Measurements from ENCODE around the gene PCDHB2. TPM values are rescaled to one million over a fixed set of nuclear protein-coding genes. Genes with fewer than 3 reads are reported as not detected.
"Not testable (repeated sequence)": the region's sequence is repeated elsewhere in the genome, so short reads cannot be mapped to it uniquely, and the experiment has no call there.

The PCDHB2 gene
- total RNA-seq, 4 donors from 2014 or later: 0.53 to 2.3 (median 0.97) TPM

DNA sequence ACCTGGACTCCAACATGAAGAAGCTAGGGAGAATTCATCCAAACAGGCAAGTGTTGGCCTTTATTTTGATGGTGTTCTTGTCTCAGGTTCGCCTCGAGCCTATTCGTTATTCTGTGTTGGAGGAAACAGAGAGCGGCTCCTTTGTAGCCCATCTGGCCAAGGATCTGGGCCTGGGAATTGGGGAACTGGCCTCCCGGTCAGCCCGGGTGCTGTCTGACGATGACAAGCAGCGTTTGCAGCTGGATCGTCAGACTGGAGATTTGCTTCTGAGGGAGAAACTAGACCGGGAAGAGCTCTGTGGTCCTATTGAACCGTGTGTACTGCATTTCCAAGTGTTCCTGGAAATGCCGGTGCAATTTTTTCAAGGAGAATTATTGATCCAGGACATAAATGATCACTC lies 27.6 kb downstream of the PCDHB2 start:
- no peak for DNase-seq
- no peak overlapping the region for H3K27ac ChIP-seq
- 46 to 63% methylated on average over 6 to 8 of the region's 12 CpGs for WGBS, 2 donors
- intact Hi-C loops (cut with DNase I): no loop called here
- no peak for TF ChIP-seq POLR2A (IDR thresholded peaks at IDR 0.05)
- TF ChIP-seq, protein P1, sequence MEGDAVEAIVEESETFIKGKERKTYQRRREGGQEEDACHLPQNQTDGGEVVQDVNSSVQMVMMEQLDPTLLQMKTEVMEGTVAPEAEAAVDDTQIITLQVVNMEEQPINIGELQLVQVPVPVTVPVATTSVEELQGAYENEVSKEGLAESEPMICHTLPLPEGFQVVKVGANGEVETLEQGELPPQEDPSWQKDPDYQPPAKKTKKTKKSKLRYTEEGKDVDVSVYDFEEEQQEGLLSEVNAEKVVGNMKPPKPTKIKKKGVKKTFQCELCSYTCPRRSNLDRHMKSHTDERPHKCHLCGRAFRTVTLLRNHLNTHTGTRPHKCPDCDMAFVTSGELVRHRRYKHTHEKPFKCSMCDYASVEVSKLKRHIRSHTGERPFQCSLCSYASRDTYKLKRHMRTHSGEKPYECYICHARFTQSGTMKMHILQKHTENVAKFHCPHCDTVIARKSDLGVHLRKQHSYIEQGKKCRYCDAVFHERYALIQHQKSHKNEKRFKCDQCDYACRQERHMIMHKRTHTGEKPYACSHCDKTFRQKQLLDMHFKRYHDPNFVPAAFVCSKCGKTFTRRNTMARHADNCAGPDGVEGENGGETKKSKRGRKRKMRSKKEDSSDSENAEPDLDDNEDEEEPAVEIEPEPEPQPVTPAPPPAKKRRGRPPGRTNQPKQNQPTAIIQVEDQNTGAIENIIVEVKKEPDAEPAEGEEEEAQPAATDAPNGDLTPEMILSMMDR (IDR thresholded peaks at IDR 0.05): no peak
- H3K4me3 ChIP-seq: peak overlapping the region in 3 of 4 donors; percentile 13 to 47 (median 31)
- H3K36me3 ChIP-seq: no peaks in the 10 kb centered on the region
- H3K27me3 ChIP-seq: peaks cover 0 to 14% (median 0%) of the 10 kb centered on the region in 4 donors
- peaks cover 0 to 41% (median 12%) of the 10 kb centered on the region in 3 donors for H3K9me3 ChIP-seq
- no peaks in the 10 kb centered on the region for H3K4me1 ChIP-seq

DNA sequence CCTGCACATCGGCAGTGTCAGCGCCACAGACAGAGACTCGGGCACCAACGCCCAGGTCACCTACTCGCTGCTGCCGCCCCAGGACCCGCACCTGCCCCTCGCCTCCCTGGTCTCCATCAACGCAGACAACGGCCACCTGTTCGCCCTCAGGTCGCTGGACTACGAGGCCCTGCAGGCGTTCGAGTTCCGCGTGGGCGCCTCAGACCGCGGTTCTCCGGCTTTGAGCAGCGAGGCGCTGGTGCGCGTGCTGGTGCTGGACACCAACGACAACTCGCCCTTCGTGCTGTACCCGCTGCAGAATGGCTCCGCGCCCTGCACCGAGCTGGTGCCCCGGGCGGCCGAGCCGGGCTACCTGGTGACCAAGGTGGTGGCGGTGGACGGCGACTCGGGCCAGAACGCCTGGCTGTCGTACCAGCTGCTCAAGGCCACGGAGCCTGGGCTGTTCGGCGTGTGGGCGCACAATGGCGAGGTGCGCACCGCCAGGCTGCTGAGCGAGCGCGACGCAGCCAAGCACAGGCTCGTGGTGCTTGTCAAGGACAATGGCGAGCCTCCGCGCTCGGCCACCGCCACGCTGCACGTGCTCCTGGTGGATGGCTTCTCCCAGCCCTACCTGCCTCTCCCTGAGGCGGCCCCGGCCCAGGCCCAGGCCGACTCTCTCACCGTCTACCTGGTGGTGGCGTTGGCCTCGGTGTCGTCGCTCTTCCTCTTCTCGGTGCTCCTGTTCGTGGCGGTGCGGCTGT lies 29.2 kb downstream of the PCDHB2 start:
- DNase-seq; H3K27ac ChIP-seq; H3K4me1 ChIP-seq; H3K36me3 ChIP-seq; intact Hi-C loops (cut with DNase I); H3K4me3 ChIP-seq: not testable (repeated sequence)
- Histone ChIP-seq H3K27me3 (peaks cover 0 to 14% (median 0%) of the 10 kb centered on the region in 4 donors), H3K9me3 (peaks cover 0 to 42% (median 12%) of the 10 kb centered on the region in 3 donors)
- 44 to 57% methylated on average over 13 to 14 of the region's 73 CpGs for WGBS, 2 donors

DNA sequence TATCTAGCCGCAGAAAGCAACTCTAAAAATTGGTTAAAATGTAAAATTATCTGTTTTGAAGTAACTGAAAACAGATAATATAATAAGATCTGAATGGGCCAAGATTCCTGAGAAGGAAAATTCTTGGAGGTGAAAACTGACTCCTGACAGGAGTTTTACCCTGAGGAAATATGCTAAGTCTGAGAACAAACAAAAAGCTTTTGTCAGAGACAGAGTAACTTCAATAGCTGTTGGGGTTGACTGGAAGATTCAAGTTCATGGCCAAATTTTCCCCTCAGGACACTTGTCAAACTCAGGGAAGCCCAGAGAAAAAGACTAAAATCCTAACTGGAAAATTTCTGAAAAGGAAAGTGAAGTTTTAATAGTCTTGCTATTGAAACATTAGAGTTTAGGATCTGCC lies 32.9 kb downstream of the PCDHB2 start:
- intact Hi-C loops (cut with DNase I): no loop called here
- no peak overlapping the region for H3K27ac ChIP-seq
- DNase-seq: no peak
- 80 to 90% methylated on average over 1 of the region's 1 CpG for WGBS, 2 donors
- peaks cover 0 to 40% (median 12%) of the 10 kb centered on the region in 3 donors for H3K9me3 ChIP-seq
- H3K4me3 ChIP-seq: no peak overlapping the region
- no peaks in the 10 kb centered on the region for H3K4me1 ChIP-seq
- TF ChIP-seq, protein P1 (IDR thresholded peaks at IDR 0.05): no peak
- no peak for TF ChIP-seq POLR2A (IDR thresholded peaks at IDR 0.05)
- H3K36me3 ChIP-seq: no peaks in the 10 kb centered on the region
- peaks cover 0 to 7% (median 0%) of the 10 kb centered on the region in 4 donors for H3K27me3 ChIP-seq

DNA sequence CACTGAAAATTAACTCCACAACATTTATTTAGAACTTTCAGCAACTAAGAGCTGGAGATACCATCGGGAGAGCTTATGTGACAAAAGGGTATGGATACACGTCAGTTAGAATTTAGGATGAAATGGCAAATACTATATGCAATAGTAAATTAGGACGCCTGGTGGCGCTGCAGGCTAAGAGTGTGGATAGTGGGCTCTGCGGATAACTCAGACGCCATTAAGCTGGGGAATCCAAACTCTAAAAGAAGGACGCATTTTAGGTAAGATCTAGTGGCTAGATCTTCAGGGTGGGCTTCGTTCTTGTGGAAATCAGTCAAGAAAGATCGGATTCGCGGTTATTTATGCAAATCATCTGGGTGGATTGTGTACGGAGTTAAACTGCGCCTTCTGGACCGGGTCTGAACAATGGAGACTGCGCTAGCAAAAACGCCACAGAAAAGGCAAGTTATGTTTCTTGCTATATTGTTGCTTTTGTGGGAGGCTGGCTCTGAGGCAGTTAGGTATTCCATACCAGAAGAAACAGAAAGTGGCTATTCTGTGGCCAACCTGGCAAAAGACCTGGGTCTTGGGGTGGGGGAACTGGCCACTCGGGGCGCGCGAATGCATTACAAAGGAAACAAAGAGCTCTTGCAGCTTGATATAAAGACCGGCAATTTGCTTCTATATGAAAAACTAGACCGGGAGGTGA lies 40.8 kb downstream of the PCDHB2 start, which contains the start of gene PCDHB5:
TSS of gene PCDHB5 (plus strand) at position 177 of the 688 bp plus-strand sequence. CDS start at position 406, 229 bp downstream.
- 25 to 37% methylated on average over 19 to 22 of the region's 22 CpGs for WGBS, 2 donors
- no peak for DNase-seq
- Histone ChIP-seq H3K4me1 (no peaks in the 10 kb centered on the region), H3K27me3 (no peaks in the 10 kb centered on the region), H3K27ac (no peak within 1 kb of the TSS), H3K36me3 (no peaks in the 10 kb centered on the region), H3K4me3 (peak within 1 kb of the TSS; percentile 1 to 56 (median 27)), H3K9me3 (peaks cover 0 to 78% (median 29%) of the 10 kb centered on the region in 3 donors)
- intact Hi-C loops (cut with DNase I): no loop called here
- TF ChIP-seq, protein P1 (IDR thresholded peaks at IDR 0.05): peak in 1 of 6 experiments; percentile 21
- TF ChIP-seq POLR2A (IDR thresholded peaks at IDR 0.05): no peak

DNA sequence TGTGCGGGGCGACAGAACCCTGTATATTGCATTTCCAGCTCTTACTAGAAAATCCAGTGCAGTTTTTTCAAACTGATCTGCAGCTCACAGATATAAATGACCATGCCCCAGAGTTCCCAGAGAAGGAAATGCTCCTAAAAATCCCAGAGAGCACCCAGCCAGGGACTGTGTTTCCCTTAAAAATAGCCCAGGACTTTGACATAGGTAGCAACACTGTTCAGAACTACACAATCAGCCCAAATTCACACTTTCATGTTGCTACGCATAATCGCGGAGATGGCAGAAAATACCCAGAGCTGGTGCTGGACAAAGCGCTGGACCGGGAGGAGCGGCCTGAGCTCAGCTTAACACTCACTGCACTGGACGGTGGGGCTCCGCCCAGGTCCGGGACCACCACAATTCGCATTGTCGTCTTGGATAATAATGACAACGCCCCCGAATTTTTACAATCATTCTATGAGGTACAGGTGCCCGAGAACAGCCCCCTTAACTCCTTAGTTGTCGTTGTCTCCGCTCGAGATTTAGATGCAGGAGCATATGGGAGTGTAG lies 41.4 kb downstream of the PCDHB2 start:
- TF ChIP-seq POLR2A (IDR thresholded peaks at IDR 0.05): no peak
- TF ChIP-seq, protein P1 (IDR thresholded peaks at IDR 0.05): no peak
- Histone ChIP-seq H3K36me3 (no peaks in the 10 kb centered on the region), H3K4me3 (peak overlapping the region; percentile 1 to 56 (median 27)), H3K27ac (no peak overlapping the region), H3K4me1 (no peaks in the 10 kb centered on the region), H3K27me3 (no peaks in the 10 kb centered on the region), H3K9me3 (peaks cover 0 to 83% (median 29%) of the 10 kb centered on the region in 3 donors)
- DNase-seq: no peak
- 64 to 67% methylated on average over 18 to 19 of the region's 19 CpGs for WGBS, 2 donors
- intact Hi-C loops (cut with DNase I): no loop called here

DNA sequence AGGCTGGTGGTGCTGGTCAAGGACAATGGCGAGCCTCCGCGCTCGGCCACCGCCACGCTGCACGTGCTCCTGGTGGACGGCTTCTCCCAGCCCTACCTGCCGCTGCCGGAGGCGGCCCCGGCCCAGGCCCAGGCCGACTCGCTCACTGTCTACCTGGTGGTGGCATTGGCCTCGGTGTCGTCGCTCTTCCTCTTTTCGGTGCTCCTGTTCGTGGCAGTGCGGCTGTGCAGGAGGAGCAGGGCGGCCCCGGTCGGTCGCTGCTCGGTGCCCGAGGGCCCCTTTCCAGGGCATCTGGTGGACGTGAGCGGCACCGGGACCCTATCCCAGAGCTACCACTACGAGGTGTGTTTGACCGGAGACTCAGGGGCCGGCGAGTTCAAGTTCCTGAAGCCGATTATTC lies 42.9 kb downstream of the PCDHB2 start:
- 53 to 82% methylated on average over 2 to 23 of the region's 34 CpGs for WGBS, 2 donors
- H3K27ac ChIP-seq; DNase-seq; H3K4me3 ChIP-seq; intact Hi-C loops (cut with DNase I); H3K27me3 ChIP-seq; H3K36me3 ChIP-seq; H3K4me1 ChIP-seq: not testable (repeated sequence)
- peaks cover 0 to 82% (median 29%) of the 10 kb centered on the region in 3 donors for H3K9me3 ChIP-seq
